Kidney (tissue), 14 donors: Measurements from ENCODE around the gene CPLX1. TPM values are rescaled to one million over a fixed set of nuclear protein-coding genes. Genes with fewer than 3 reads are reported as not detected.

Source experiments
- DNase-seq, 5 donors: peaks; one replicate each; pipeline ENCODE4 v3.0.0-alpha.2; 2013 to 2020
- FAIRE-seq: peaks from 2 replicates; lab custom pipeline; 2012; peaks lifted over from hg19 to GRCh38; lab: Jason Lieb, UNC
- H3K27ac ChIP-seq, 2 donors: one replicate each; pipeline ENCODE4 v1.7.0; 2013; ENCODE audit warnings: low read depth in 2 of 2, low read length in 2 of 2, inconsistent platforms in 1 of 2
- H3K27me3 ChIP-seq: one replicate; pipeline ENCODE4 v1.7.1; 2013; ENCODE audit warnings: low read length, inconsistent platforms; ENCODE audit not compliant: control insufficient read depth, insufficient read depth
- H3K36me3 ChIP-seq, 3 donors: one replicate each; pipeline versions ENCODE4 v1.7.0 to v1.7.1; 2013; ENCODE audit warnings: low read length in 3 of 3, control low read depth in 1 of 3, inconsistent platforms in 1 of 3; ENCODE audit not compliant: insufficient read depth in 3 of 3, control insufficient read depth in 2 of 3
- H3K4me1 ChIP-seq, 3 donors: one replicate each; pipeline versions ENCODE4 v1.7.0 to v1.7.1; 2013; ENCODE audit warnings: low read length in 3 of 3, inconsistent platforms in 1 of 3, low read depth in 1 of 3; ENCODE audit not compliant: control insufficient read depth in 2 of 3, insufficient read depth in 2 of 3
- H3K4me3 ChIP-seq, 3 donors: one replicate each; pipeline versions ENCODE4 v1.7.0 to v1.8.1; 2013; ENCODE audit warnings: low read length in 3 of 3, control low read depth in 1 of 3, inconsistent platforms in 1 of 3
- H3K9ac ChIP-seq, 3 donors: one replicate each; pipeline versions ENCODE4 v1.7.0 to v1.7.1; 2013; ENCODE audit warnings: low read length in 3 of 3, control low read depth in 1 of 3, inconsistent platforms in 1 of 3
- H3K9me3 ChIP-seq, 3 donors: one replicate each; pipeline versions ENCODE4 v1.7.0 to v1.7.1; 2013; ENCODE audit warnings: low read length in 3 of 3, control low read depth in 1 of 3, inconsistent platforms in 1 of 3; ENCODE audit not compliant: control insufficient read depth in 2 of 3, insufficient read depth in 1 of 3
- CTCF ChIP-seq: IDR thresholded peaks from 3 replicates; pipeline ENCODE4 v1.5.1; 2012; ENCODE audit warnings: mild to moderate bottlenecking, moderate library complexity, borderline replicate concordance; ENCODE audit not compliant: insufficient read depth; ENCODE audit errors: extremely low read depth
- intact Hi-C: fragments of 100-400 bp; cut with DNase I; formaldehyde crosslinking; loops from one replicate; pipeline ENCODE4 v1.11.1; 2022
- polyA plus RNA-seq: library from polyadenylated mRNA; stranded (reverse); fragments of 350-450 nt; fragmentation: Illumina TruSeq; extraction: RNeasy Lipid Tissue Mini Kit (QIAGEN cat#74804); gene quantifications from one replicate; pipeline ENCODE4 v1.2.3, GENCODE V29; 2014; ENCODE audit warnings: low read depth, low replicate concordance; ENCODE audit not compliant: insufficient read depth
- total RNA-seq: library from RNA; stranded (reverse); fragmentation: NEBNext Ultra II Directional; extraction: Animal tissue kit (Norgen Biotek cat#: 25700); gene quantifications from one replicate; pipeline ENCODE4 v1.2.1, GENCODE V29; 2021
- donor health status: control.
- donor health status: control.
- donor health status: control.
- donor health status: control.
- donor health status: control.
- donor health status: DM: yes; HTN: yes; CAD: no.
- donor health status: Normal renal cell carcinoma (clear cell type).

Gene CPLX1
- total and polyA plus RNA-seq, 2 donors from 2014 or later: 3.9 to 10.2 TPM

- TF ChIP-seq CTCF: no peak
- FAIRE-seq (no peak), DNase-seq (peak in 1 of 5 donors; percentile 54)
- Histone ChIP-seq H3K9me3 (no peaks in the 10 kb centered on the region), H3K36me3 (peaks cover 0 to 6% (median 4%) of the 10 kb centered on the region in 3 donors), H3K9ac (no peak overlapping the region), H3K4me3 (no peak overlapping the region), H3K4me1 (no peaks in the 10 kb centered on the region), H3K27me3 (no peaks in the 10 kb centered on the region), H3K27ac (no peak overlapping the region)
- intact Hi-C loops: no loop called here
Observed at GRCh38 chr4:850323-850945, 24.5 kb upstream of the CPLX1 start.

GRCh38 chr4:849478-850175 is 23.7 kb upstream of the CPLX1 start:
- Histone ChIP-seq H3K36me3 (peaks cover 0 to 4% (median 4%) of the 10 kb centered on the region in 3 donors), H3K27ac (no peak overlapping the region), H3K4me1 (no peaks in the 10 kb centered on the region), H3K9me3 (no peaks in the 10 kb centered on the region), H3K4me3 (no peak overlapping the region), H3K27me3 (no peaks in the 10 kb centered on the region), H3K9ac (no peak overlapping the region)
- no peak for TF ChIP-seq CTCF
- FAIRE-seq (no peak), DNase-seq (peak in 1 of 5 donors; percentile 59)
- intact Hi-C loops: no loop called here

GRCh38 chr4:848803-849477 is 23.0 kb upstream of the CPLX1 start:
- Histone ChIP-seq H3K27ac (no peak overlapping the region), H3K27me3 (no peaks in the 10 kb centered on the region), H3K9ac (no peak overlapping the region), H3K9me3 (no peaks in the 10 kb centered on the region), H3K4me3 (no peak overlapping the region), H3K4me1 (no peaks in the 10 kb centered on the region), H3K36me3 (peaks cover 0 to 4% (median 4%) of the 10 kb centered on the region in 3 donors)
- TF ChIP-seq CTCF: no peak
- peak in 1 of 5 donors; percentile 56 for DNase-seq
- intact Hi-C loops: no loop called here
- FAIRE-seq: no peak
